ENCODE results near the gene SEMA7A.

Gene SEMA7A

GRCh38 chr15:74422265-74422651 lies 11.5 kb downstream of the SEMA7A start:
- no peak overlapping the region for H3K4me3 ChIP-seq (ENCODE audit: insufficient read depth in 1 of 2, low read depth in 1 of 2, low read length in 2 of 2)
- no peak overlapping the region for H3K4me2 ChIP-seq (ENCODE audit: low read length, poor library complexity, severe bottlenecking)
- no peak overlapping the region for H3K4ac ChIP-seq (ENCODE audit: low read depth in 1 of 2, low read length in 2 of 2)
- no peak overlapping the region for H2AFZ ChIP-seq (ENCODE audit: low read depth, low read length)
- no peaks in the 10 kb centered on the region for H3K9me3 ChIP-seq (ENCODE audit: control insufficient read depth, low read length)
- H3K18ac ChIP-seq (ENCODE audit: low read depth in 1 of 2, low read length in 2 of 2): peak overlapping the region in 1 of 2 experiments; percentile 38
- H4K8ac ChIP-seq (ENCODE audit: low read length): peak overlapping the region; percentile 20
- peak overlapping the region; percentile 12 for H3K9ac ChIP-seq (ENCODE audit: low read length)
- H3K14ac ChIP-seq (ENCODE audit: low read length in 2 of 2): no peak overlapping the region
- H3K79me1 ChIP-seq (replicated peaks; ENCODE audit: low read length, poor library complexity, severe bottlenecking): no peaks in the 10 kb centered on the region
- 81% methylated on average over 6 of the region's 9 CpGs for WGBS
- H3K4me1 ChIP-seq (ENCODE audit: control insufficient read depth, insufficient read depth, low read depth, low read length): peaks cover 88% of the 10 kb centered on the region
- H2BK5ac ChIP-seq (ENCODE audit: low read depth, low read length, poor library complexity, severe bottlenecking): peak overlapping the region; percentile 9
- no peaks in the 10 kb centered on the region for H3K27me3 ChIP-seq (ENCODE audit: control insufficient read depth in 1 of 2, insufficient read depth in 1 of 2, low read length in 2 of 2)
- DNase-seq: no peak
- no peak overlapping the region for H3K23ac ChIP-seq (ENCODE audit: low read length in 2 of 2)
- H3K36me3 ChIP-seq (ENCODE audit: control insufficient read depth in 1 of 2, insufficient read depth in 2 of 2, low read depth in 1 of 2, low read length in 2 of 2): peaks cover 8 to 26% of the 10 kb centered on the region in 2 experiments
- H2BK15ac ChIP-seq (ENCODE audit: low read depth, poor library complexity, severe bottlenecking): no peak overlapping the region
- H4K91ac ChIP-seq (ENCODE audit: low read length): peak overlapping the region; percentile 37
- peak overlapping the region; percentile 83 for H3K27ac ChIP-seq (ENCODE audit: low read length, poor library complexity, severe bottlenecking)
- peak overlapping the region in 1 of 2 experiments; percentile 31 for H2BK12ac ChIP-seq (ENCODE audit: low read length in 2 of 2)
- peak overlapping the region; percentile 72 for H2AK5ac ChIP-seq (ENCODE audit: low read length, severe bottlenecking)
- no peak overlapping the region for H2BK120ac ChIP-seq (ENCODE audit: low read depth, low read length)

- H2AK5ac ChIP-seq (ENCODE audit: low read length, severe bottlenecking): peak overlapping the region; percentile 83
- H3K23ac ChIP-seq (ENCODE audit: low read length in 2 of 2): no peak overlapping the region
- H4K91ac ChIP-seq (ENCODE audit: low read length): peak overlapping the region; percentile 37
- peak overlapping the region; percentile 83 for H3K27ac ChIP-seq (ENCODE audit: low read length, poor library complexity, severe bottlenecking)
- H3K27me3 ChIP-seq (ENCODE audit: control insufficient read depth in 1 of 2, insufficient read depth in 1 of 2, low read length in 2 of 2): no peaks in the 10 kb centered on the region
- peaks cover 87% of the 10 kb centered on the region for H3K4me1 ChIP-seq (ENCODE audit: control insufficient read depth, insufficient read depth, low read depth, low read length)
- H2AFZ ChIP-seq (ENCODE audit: low read depth, low read length): no peak overlapping the region
- H3K4me2 ChIP-seq (ENCODE audit: low read length, poor library complexity, severe bottlenecking): no peak overlapping the region
- H3K4ac ChIP-seq (ENCODE audit: low read depth in 1 of 2, low read length in 2 of 2): no peak overlapping the region
- H3K9me3 ChIP-seq (ENCODE audit: control insufficient read depth, low read length): no peaks in the 10 kb centered on the region
- H3K9ac ChIP-seq (ENCODE audit: low read length): peak overlapping the region; percentile 12
- H3K4me3 ChIP-seq (ENCODE audit: insufficient read depth in 1 of 2, low read depth in 1 of 2, low read length in 2 of 2): no peak overlapping the region
- H3K18ac ChIP-seq (ENCODE audit: low read depth in 1 of 2, low read length in 2 of 2): peak overlapping the region in 1 of 2 experiments; percentile 38
- WGBS: 93% methylated on average over 19 of the region's 20 CpGs
- H2BK12ac ChIP-seq (ENCODE audit: low read length in 2 of 2): no peak overlapping the region
- H3K36me3 ChIP-seq (ENCODE audit: control insufficient read depth in 1 of 2, insufficient read depth in 2 of 2, low read depth in 1 of 2, low read length in 2 of 2): peaks cover 6 to 30% of the 10 kb centered on the region in 2 experiments
- H3K79me1 ChIP-seq (replicated peaks; ENCODE audit: low read length, poor library complexity, severe bottlenecking): no peaks in the 10 kb centered on the region
- no peak overlapping the region for H2BK120ac ChIP-seq (ENCODE audit: low read depth, low read length)
- no peak overlapping the region for H2BK5ac ChIP-seq (ENCODE audit: low read depth, low read length, poor library complexity, severe bottlenecking)
- DNase-seq: no peak
- H2BK15ac ChIP-seq (ENCODE audit: low read depth, poor library complexity, severe bottlenecking): no peak overlapping the region
- no peak overlapping the region for H4K8ac ChIP-seq (ENCODE audit: low read length)
- no peak overlapping the region for H3K14ac ChIP-seq (ENCODE audit: low read length in 2 of 2)
These were observed 12.2 kb downstream of the SEMA7A start for GRCh38 chr15:74421302-74422245.

- Histone ChIP-seq H2BK120ac (ENCODE audit: low read depth, low read length) (no peak overlapping the region), H3K79me1 (replicated peaks; ENCODE audit: low read length, poor library complexity, severe bottlenecking) (peaks cover 3% of the 10 kb centered on the region), H4K8ac (ENCODE audit: low read length) (no peak overlapping the region), H3K27me3 (ENCODE audit: control insufficient read depth in 1 of 2, insufficient read depth in 1 of 2, low read length in 2 of 2) (no peaks in the 10 kb centered on the region), H2BK15ac (ENCODE audit: low read depth, poor library complexity, severe bottlenecking) (no peak overlapping the region), H3K23ac (ENCODE audit: low read length in 2 of 2) (peak overlapping the region in 1 of 2 experiments; percentile 42), H2AK5ac (ENCODE audit: low read length, severe bottlenecking) (peak overlapping the region; percentile 83), H2AFZ (ENCODE audit: low read depth, low read length) (no peak overlapping the region), H3K4me1 (ENCODE audit: control insufficient read depth, insufficient read depth, low read depth, low read length) (peaks cover 92% of the 10 kb centered on the region), H3K27ac (ENCODE audit: low read length, poor library complexity, severe bottlenecking) (peak overlapping the region; percentile 51), H3K14ac (ENCODE audit: low read length in 2 of 2) (peak overlapping the region in 1 of 2 experiments; percentile 7), H2BK12ac (ENCODE audit: low read length in 2 of 2) (peak overlapping the region in 1 of 2 experiments; percentile 15), H4K91ac (ENCODE audit: low read length) (no peak overlapping the region), H3K9ac (ENCODE audit: low read length) (peak overlapping the region; percentile 47), H2BK5ac (ENCODE audit: low read depth, low read length, poor library complexity, severe bottlenecking) (no peak overlapping the region), H3K4me3 (ENCODE audit: insufficient read depth in 1 of 2, low read depth in 1 of 2, low read length in 2 of 2) (no peak overlapping the region), H3K4ac (ENCODE audit: low read depth in 1 of 2, low read length in 2 of 2) (no peak overlapping the region), H3K18ac (ENCODE audit: low read depth in 1 of 2, low read length in 2 of 2) (peak overlapping the region in 1 of 2 experiments; percentile 28), H3K9me3 (ENCODE audit: control insufficient read depth, low read length) (no peaks in the 10 kb centered on the region), H3K4me2 (ENCODE audit: low read length, poor library complexity, severe bottlenecking) (no peak overlapping the region), H3K36me3 (ENCODE audit: control insufficient read depth in 1 of 2, insufficient read depth in 2 of 2, low read depth in 1 of 2, low read length in 2 of 2) (peaks cover 14 to 39% of the 10 kb centered on the region in 2 experiments)
- no peak for DNase-seq
- WGBS: 84% methylated on average over 9 of the region's 10 CpGs
These were observed 13.4 kb downstream of the SEMA7A start for GRCh38 chr15:74420193-74420905.

DNA sequence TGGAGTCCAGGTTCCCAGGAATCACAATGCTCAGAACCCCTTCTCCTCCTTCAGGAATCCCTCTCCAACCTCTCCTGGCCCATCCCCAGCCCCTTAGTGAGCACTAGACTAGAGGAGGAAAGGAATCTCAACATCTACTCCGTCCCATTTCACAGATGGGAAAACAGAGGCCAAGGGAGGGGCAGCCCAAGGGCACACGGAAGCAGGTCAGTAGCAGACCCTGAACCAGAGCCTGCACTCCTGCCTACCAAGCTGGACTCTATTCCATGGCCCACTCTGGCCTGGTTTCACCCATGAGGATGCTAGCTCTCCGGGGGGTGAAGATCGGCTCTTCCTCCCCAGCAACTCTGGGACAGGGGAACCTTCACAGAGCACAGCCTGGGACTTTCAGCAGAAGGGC lies 14.3 kb downstream of the SEMA7A start:
- Histone ChIP-seq H3K4me1 (ENCODE audit: control insufficient read depth, insufficient read depth, low read depth, low read length) (peaks cover 91% of the 10 kb centered on the region), H4K91ac (ENCODE audit: low read length) (no peak overlapping the region), H3K4me2 (ENCODE audit: low read length, poor library complexity, severe bottlenecking) (no peak overlapping the region), H2AFZ (ENCODE audit: low read depth, low read length) (no peak overlapping the region), H2BK12ac (ENCODE audit: low read length in 2 of 2) (no peak overlapping the region), H3K4me3 (ENCODE audit: insufficient read depth in 1 of 2, low read depth in 1 of 2, low read length in 2 of 2) (no peak overlapping the region), H2BK15ac (ENCODE audit: low read depth, poor library complexity, severe bottlenecking) (no peak overlapping the region), H3K18ac (ENCODE audit: low read depth in 1 of 2, low read length in 2 of 2) (no peak overlapping the region), H3K79me1 (replicated peaks; ENCODE audit: low read length, poor library complexity, severe bottlenecking) (peaks cover 4% of the 10 kb centered on the region), H3K27me3 (ENCODE audit: control insufficient read depth in 1 of 2, insufficient read depth in 1 of 2, low read length in 2 of 2) (no peaks in the 10 kb centered on the region), H4K8ac (ENCODE audit: low read length) (no peak overlapping the region), H3K4ac (ENCODE audit: low read depth in 1 of 2, low read length in 2 of 2) (no peak overlapping the region), H2BK120ac (ENCODE audit: low read depth, low read length) (no peak overlapping the region), H2AK5ac (ENCODE audit: low read length, severe bottlenecking) (peak overlapping the region; percentile 20), H3K9me3 (ENCODE audit: control insufficient read depth, low read length) (no peaks in the 10 kb centered on the region), H3K27ac (ENCODE audit: low read length, poor library complexity, severe bottlenecking) (peak overlapping the region; percentile 51), H3K14ac (ENCODE audit: low read length in 2 of 2) (no peak overlapping the region), H3K9ac (ENCODE audit: low read length) (peak overlapping the region; percentile 47), H3K36me3 (ENCODE audit: control insufficient read depth in 1 of 2, insufficient read depth in 2 of 2, low read depth in 1 of 2, low read length in 2 of 2) (peaks cover 23 to 48% of the 10 kb centered on the region in 2 experiments), H2BK5ac (ENCODE audit: low read depth, low read length, poor library complexity, severe bottlenecking) (no peak overlapping the region), H3K23ac (ENCODE audit: low read length in 2 of 2) (no peak overlapping the region)
- WGBS: 93% methylated on average over 4 of the region's 4 CpGs
- no peak for DNase-seq
